HCT116 (cell line): ENCODE measurements around the gene ICA1. TPM values are rescaled to one million over a fixed set of nuclear protein-coding genes. Genes with fewer than 3 reads are reported as not detected.

Experiments used
- ATAC-seq: fragments of 200-7000 bp; cut with Tn5 transposase; 2 replicates; pipeline ENCODE4 v1.9.1; 2020; ENCODE audit warnings: mild to moderate bottlenecking, moderate library complexity
- BruUV-seq: library from RNA; stranded (reverse); fragments of 400-500 nt; replicated peaks from 2 replicates; lab custom pipeline; 2021; lab: Mats Ljungman, UMichigan
- CTCF ChIA-PET: fragments of 300-600 bp; sonication (Branson Sonifier 250); formaldehyde crosslinking; loops from one replicate; lab custom pipeline; 2021; ENCODE audit warnings: antibody characterized with exemption; lab: Charles Lee
- POLR2A ChIA-PET: fragments of 300-600, 350-600 bp; sonication (Branson Sonifier 250); formaldehyde crosslinking; loops from one replicate; lab custom pipeline; 2021; ENCODE audit warnings: antibody characterized with exemption; lab: Charles Lee
- RAD21 ChIA-PET, 2 experiments: fragments of 300-600 bp; sonication (Branson Sonifier 250); formaldehyde crosslinking; loops; one replicate each; lab custom pipeline; 2023; ENCODE audit warnings: low total read pairs in 2 of 2; ENCODE audit not compliant: uncharacterized antibody in 2 of 2, unreplicated experiment in 2 of 2, low non-redundant PET in 1 of 2; lab: Charles Lee
- DNase-seq: peaks from one replicate; pipeline ENCODE4 v3.0.0-alpha.2; 2010; ENCODE audit warnings: low read depth, low spot score
- H2AFZ ChIP-seq: fragments of 200-600 bp; shearing (Covaris generic), sonication (generic); 2 replicates; pipeline ENCODE4 v1.6.1; 2017; ENCODE audit warnings: low read depth, mixed run types, mixed read lengths, antibody characterized with exemption, low read length; ENCODE audit not compliant: poor library complexity, severe bottlenecking
- H3K27ac ChIP-seq: 2 replicates; pipeline ENCODE4 v1.5.1; 2012; ENCODE audit warnings: low read depth, low read length
- H3K27me3 ChIP-seq: fragments of 200-600 bp; sonication (generic); 2 replicates; pipeline ENCODE4 v1.6.1; 2016; ENCODE audit warnings: mixed run types, low read length, mixed read lengths; ENCODE audit not compliant: insufficient read depth
- H3K36me3 ChIP-seq, 2 experiments: fragments of 200-500 bp in 1 of 2; fragments of 200-600 bp in 1 of 2; sonication (Bioruptor generic) in 1 of 2; sonication (generic) in 1 of 2; 2 replicates each; pipeline versions ENCODE4 v1.5.1 to v1.6.1; 2014 to 2016; ENCODE audit warnings: low read length in 2 of 2, inconsistent platforms in 1 of 2, mixed read lengths in 1 of 2, mixed run types in 1 of 2; ENCODE audit not compliant: insufficient read depth in 2 of 2, control insufficient read depth in 1 of 2
- H3K4me1 ChIP-seq, 2 experiments: fragments of 200-600 bp in 1 of 2; sonication (generic) in 1 of 2; 2 replicates each; pipeline versions ENCODE4 v1.5.1 to v1.6.1; 2012 to 2017; ENCODE audit warnings: low read length in 2 of 2, inconsistent platforms in 1 of 2, mild to moderate bottlenecking in 1 of 2, mixed read lengths in 1 of 2, mixed run types in 1 of 2, moderate library complexity in 1 of 2; ENCODE audit not compliant: insufficient read depth in 2 of 2, control insufficient read depth in 1 of 2
- H3K4me2 ChIP-seq: fragments of 200-600 bp; sonication (generic); 2 replicates; pipeline ENCODE4 v1.6.1; 2017; ENCODE audit warnings: mixed run types, low read length, mixed read lengths
- H3K4me3 ChIP-seq, 2 experiments: fragments of 200-600 bp in 1 of 2; sonication (generic) in 1 of 2; replicated peaks in 1 of 2; 2 replicates each; pipeline ENCODE4 v1.5.1; 2011 to 2016; ENCODE audit warnings: low read length in 2 of 2, control low read depth in 1 of 2, low read depth in 1 of 2, mild to moderate bottlenecking in 1 of 2, mixed read lengths in 1 of 2, mixed run types in 1 of 2
- H3K79me2 ChIP-seq: fragments of 200-600 bp; sonication (generic); 2 replicates; pipeline ENCODE4 v1.6.1; 2017; ENCODE audit warnings: mild to moderate bottlenecking, mixed run types, low read length, moderate library complexity, mixed read lengths; ENCODE audit not compliant: insufficient read depth
- H3K9ac ChIP-seq: fragments of 200-600 bp; sonication (generic); 2 replicates; pipeline ENCODE4 v1.6.1; 2016; ENCODE audit warnings: low read length, mixed read lengths
- H3K9me2 ChIP-seq: fragments of 200-600 bp; sonication (generic), shearing (Covaris generic); 2 replicates; pipeline ENCODE4 v1.6.1; 2017; ENCODE audit warnings: mixed run types, mild to moderate bottlenecking, moderate library complexity; ENCODE audit not compliant: insufficient read depth
- H3K9me3 ChIP-seq, 2 experiments: fragments of 200-500 bp in 1 of 2; fragments of 200-600 bp in 1 of 2; sonication (Bioruptor generic) in 1 of 2; sonication (generic) in 1 of 2; 2 replicates each; pipeline ENCODE4 v1.6.1; 2014 to 2017; ENCODE audit warnings: low read length in 2 of 2, mixed read lengths in 2 of 2, inconsistent platforms in 1 of 2, low read depth in 1 of 2, mild to moderate bottlenecking in 1 of 2, mixed run types in 1 of 2, moderate library complexity in 1 of 2; ENCODE audit not compliant: control insufficient read depth in 1 of 2, insufficient read depth in 1 of 2
- H4K20me1 ChIP-seq: fragments of 200-600 bp; sonication (generic), shearing (Covaris generic); 2 replicates; pipeline ENCODE4 v1.6.1; 2017; ENCODE audit warnings: mixed run types, mild to moderate bottlenecking, moderate library complexity; ENCODE audit not compliant: insufficient read depth
- CBX3 ChIP-seq: IDR thresholded peaks from 2 replicates; pipeline ENCODE4 v1.6.1; 2012; ENCODE audit warnings: low read depth
- ELF1 ChIP-seq: IDR thresholded peaks from 2 replicates; pipeline ENCODE4 v1.6.1; 2012; ENCODE audit warnings: low read depth, borderline replicate concordance
- EZH2phosphoT487 ChIP-seq: fragments of 200-600 bp; IDR thresholded peaks from 2 replicates; pipeline ENCODE4 v1.6.1; 2018; ENCODE audit warnings: antibody characterized with exemption, borderline replicate concordance
- FOSL1 ChIP-seq: IDR thresholded peaks from 2 replicates; pipeline ENCODE4 v1.6.1; 2012; ENCODE audit warnings: low read depth
- JUND ChIP-seq: IDR thresholded peaks from 2 replicates; pipeline ENCODE4 v1.6.1; 2012
- POLR2A ChIP-seq: IDR thresholded peaks from 2 replicates; pipeline ENCODE4 v1.7.0; 2011; ENCODE audit warnings: borderline replicate concordance; ENCODE audit not compliant: insufficient read depth, insufficient read length; ENCODE audit errors: extremely low read depth
- POLR2AphosphoS5 ChIP-seq: IDR thresholded peaks from 2 replicates; pipeline ENCODE4 v1.6.1; 2011; ENCODE audit warnings: mild to moderate bottlenecking, low read depth, low read length, moderate library complexity
- RAD21 ChIP-seq: IDR thresholded peaks from 2 replicates; pipeline ENCODE4 v1.6.1; 2012; ENCODE audit warnings: low read depth, mild to moderate bottlenecking
- SP1 ChIP-seq: IDR thresholded peaks from 2 replicates; pipeline ENCODE4 v1.6.1; 2012; ENCODE audit warnings: low read depth
- SRF ChIP-seq: IDR thresholded peaks from 2 replicates; pipeline ENCODE4 v1.6.1; 2012; ENCODE audit warnings: low read depth
- TCF7L2 ChIP-seq: IDR thresholded peaks from 2 replicates; pipeline ENCODE4 v1.7.0; 2011; ENCODE audit warnings: borderline replicate concordance, inconsistent platforms; ENCODE audit not compliant: insufficient read depth, insufficient read length; ENCODE audit errors: extremely low read depth
- YY1 ChIP-seq: IDR thresholded peaks from 2 replicates; pipeline ENCODE4 v1.6.1; 2011; ENCODE audit warnings: low read length, low read depth, moderate library complexity, mild to moderate bottlenecking; ENCODE audit not compliant: insufficient replicate concordance; ENCODE audit errors: extremely low read depth
- ZBTB33 ChIP-seq: IDR thresholded peaks from 2 replicates; pipeline ENCODE4 v1.6.1; 2011; ENCODE audit warnings: mild to moderate bottlenecking, low read length, moderate library complexity; ENCODE audit not compliant: insufficient replicate concordance; ENCODE audit errors: extremely low read depth
- ZFX ChIP-seq: fragments of 450-650 bp; IDR thresholded peaks from 2 replicates; pipeline ENCODE4 v1.6.1; 2017
- ZNF274 ChIP-seq: fragments of 200-500 bp; sonication (Bioruptor generic); IDR thresholded peaks from 2 replicates; pipeline ENCODE4 v1.6.1; 2014; ENCODE audit warnings: mild to moderate bottlenecking, low read depth, low read length, inconsistent platforms
- intact Hi-C: fragments of 100-400 bp; cut with micrococcal nuclease; formaldehyde crosslinking; loops from 2 replicates; pipeline ENCODE4 v1.10.0; 2022
- total RNA-seq: library from RNA; stranded (reverse); gene quantifications from one replicate; pipeline ENCODE4 v1.2.1, GENCODE V29; 2021; ENCODE audit not compliant: unreplicated experiment
- TF ChIP-seq, protein P1 (sequence below), 3 experiments: fragments of 200-600 bp in 1 of 3; sonication (generic) in 1 of 3; IDR thresholded peaks in 2 of 3; conservative IDR thresholded peaks in 1 of 3; 2 replicates each; pipeline ENCODE4 v1.5.1; 2012 to 2017; ENCODE audit warnings: low read depth in 2 of 3, low read length in 2 of 3, antibody characterized with exemption in 1 of 3, borderline replicate concordance in 1 of 3, control low read depth in 1 of 3, mild to moderate bottlenecking in 1 of 3, mixed read lengths in 1 of 3, mixed run types in 1 of 3, moderate library complexity in 1 of 3; ENCODE audit not compliant: insufficient read depth in 1 of 3

ICA1 gene
- total RNA-seq, 1 experiment from 2014 or later = 16.4 TPM

DNA sequence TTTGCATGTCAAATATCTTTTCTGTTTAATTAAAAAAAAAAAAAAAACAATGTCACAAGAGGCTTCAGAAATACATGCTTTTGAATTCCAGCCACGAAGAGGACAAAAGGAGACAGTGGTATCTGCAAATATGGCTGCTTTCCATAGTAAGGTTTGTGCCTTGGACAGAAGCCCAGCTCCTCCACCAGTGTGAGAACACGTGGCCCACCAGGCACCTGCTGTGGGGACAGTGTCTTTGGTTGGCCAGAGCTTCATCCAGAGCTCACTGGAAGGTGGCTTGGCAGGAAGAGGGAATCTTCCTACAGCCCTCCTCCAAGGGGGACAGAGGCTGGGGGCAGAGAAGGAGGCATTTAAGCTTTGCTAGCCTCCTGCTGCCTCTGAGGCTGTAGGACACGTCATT lies 148.8 kb downstream of the ICA1 start:
- Histone ChIP-seq H3K4me3 (no peak overlapping the region), H3K4me2 (no peak overlapping the region), H3K27me3 (no peaks in the 10 kb centered on the region), H4K20me1 (no peaks in the 10 kb centered on the region), H3K4me1 (peaks cover 0 to 10% of the 10 kb centered on the region in 2 experiments; a peak in 2 of 4 replicates), H3K79me2 (no peaks in the 10 kb centered on the region), H3K9ac (no peak overlapping the region), H3K36me3 (no peaks in the 10 kb centered on the region), H3K9me3 (no peaks in the 10 kb centered on the region), H2AFZ (no peak overlapping the region), H3K27ac (no peak overlapping the region), H3K9me2 (no peaks in the 10 kb centered on the region)
- BruUV-seq = no TSS peak
- ChIA-PET POLR2A (no interaction called here), CTCF (no interaction called here), RAD21 (no interaction called here)
- intact Hi-C loops = no loop called here
- no peak for TF ChIP-seq TCF7L2
- TF ChIP-seq YY1 = no peak
- TF ChIP-seq ZBTB33 = no peak
- no peak for TF ChIP-seq FOSL1
- TF ChIP-seq, protein P1, sequence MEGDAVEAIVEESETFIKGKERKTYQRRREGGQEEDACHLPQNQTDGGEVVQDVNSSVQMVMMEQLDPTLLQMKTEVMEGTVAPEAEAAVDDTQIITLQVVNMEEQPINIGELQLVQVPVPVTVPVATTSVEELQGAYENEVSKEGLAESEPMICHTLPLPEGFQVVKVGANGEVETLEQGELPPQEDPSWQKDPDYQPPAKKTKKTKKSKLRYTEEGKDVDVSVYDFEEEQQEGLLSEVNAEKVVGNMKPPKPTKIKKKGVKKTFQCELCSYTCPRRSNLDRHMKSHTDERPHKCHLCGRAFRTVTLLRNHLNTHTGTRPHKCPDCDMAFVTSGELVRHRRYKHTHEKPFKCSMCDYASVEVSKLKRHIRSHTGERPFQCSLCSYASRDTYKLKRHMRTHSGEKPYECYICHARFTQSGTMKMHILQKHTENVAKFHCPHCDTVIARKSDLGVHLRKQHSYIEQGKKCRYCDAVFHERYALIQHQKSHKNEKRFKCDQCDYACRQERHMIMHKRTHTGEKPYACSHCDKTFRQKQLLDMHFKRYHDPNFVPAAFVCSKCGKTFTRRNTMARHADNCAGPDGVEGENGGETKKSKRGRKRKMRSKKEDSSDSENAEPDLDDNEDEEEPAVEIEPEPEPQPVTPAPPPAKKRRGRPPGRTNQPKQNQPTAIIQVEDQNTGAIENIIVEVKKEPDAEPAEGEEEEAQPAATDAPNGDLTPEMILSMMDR (IDR thresholded peaks at IDR 0.05 in 2 of 3, conservative IDR thresholded peaks at IDR 0.05 in 1 of 3; ENCODE audit: borderline replicate concordance in 1 of 3, insufficient read depth in 1 of 3, low read depth in 2 of 3, low read length in 2 of 3) = no peak
- TF ChIP-seq ZNF274 = no peak
- TF ChIP-seq SRF = no peak
- no peak for TF ChIP-seq CBX3
- no peak for TF ChIP-seq POLR2AphosphoS5
- no peak for TF ChIP-seq SP1
- no peak for TF ChIP-seq ZFX
- no peak for TF ChIP-seq EZH2phosphoT487
- no peak for TF ChIP-seq JUND
- TF ChIP-seq RAD21 = no peak
- no peak for TF ChIP-seq ELF1
- TF ChIP-seq POLR2A = no peak
- no peak for DNase-seq
- no peak for ATAC-seq
